ENCODE data around the gene BAHCC1. TPM values are rescaled to one million over a fixed set of nuclear protein-coding genes. Genes with fewer than 3 reads are reported as not detected.

BAHCC1 gene
- polyA plus RNA-seq, 1 donor from 2014 or later: 14.2 TPM

DNA sequence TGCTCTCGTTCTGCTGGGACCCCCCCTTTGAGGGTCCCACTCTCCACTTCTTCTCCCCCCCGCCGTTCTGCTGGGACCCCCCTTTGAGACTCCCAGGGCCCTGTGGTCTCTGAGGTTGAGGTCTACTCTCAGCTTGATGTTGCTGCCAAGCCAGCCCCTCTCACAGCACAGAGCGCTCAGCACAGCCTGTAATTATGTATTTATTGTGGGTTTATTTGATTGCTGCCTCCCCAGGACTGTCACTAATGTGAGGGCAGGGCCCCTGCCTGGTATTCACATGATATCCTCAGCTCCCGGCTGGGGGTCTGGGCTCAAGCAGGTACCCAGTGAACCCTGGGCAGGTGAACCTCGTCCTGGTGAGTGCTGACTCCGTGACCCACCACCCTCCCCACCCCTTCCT lies 81.9 kb downstream of the BAHCC1 start:
- Histone ChIP-seq H3K79me2 (replicated peaks; ENCODE audit: insufficient read depth, low read length) (peaks cover 4% of the 10 kb centered on the region), H3K9me2 (ENCODE audit: insufficient read depth, low read length) (no peaks in the 10 kb centered on the region), H3K27ac (ENCODE audit: low read length) (no peak overlapping the region), H3K4me3 (ENCODE audit: low read length) (no peak overlapping the region), H3K9ac (ENCODE audit: low read length) (no peak overlapping the region), H2AFZ (ENCODE audit: low read depth, low read length) (no peak overlapping the region), H3K27me3 (ENCODE audit: insufficient read depth, low read depth, low read length) (no peaks in the 10 kb centered on the region), H3K36me3 (ENCODE audit: insufficient read depth, low read length) (no peaks in the 10 kb centered on the region), H3K4me2 (ENCODE audit: low read length) (no peak overlapping the region), H3K9me3 (ENCODE audit: low read length) (no peaks in the 10 kb centered on the region), H4K20me1 (ENCODE audit: insufficient read depth) (no peaks in the 10 kb centered on the region), H3F3A (ENCODE audit: insufficient read depth, low read length, poor library complexity, severe bottlenecking) (no peaks in the 10 kb centered on the region)
- TF ChIP-seq EP300 (conservative IDR thresholded peaks at IDR 0.05; ENCODE audit: poor library complexity, severe bottlenecking) (no peak), EZH2 (IDR thresholded peaks at IDR 0.05; ENCODE audit: borderline replicate concordance, insufficient read depth, low read length, poor library complexity, severe bottlenecking) (no peak), REST (IDR thresholded peaks at IDR 0.05; ENCODE audit: borderline replicate concordance) (no peak), POLR2AphosphoS5 (IDR thresholded peaks at IDR 0.05) (no peak), SMC3 (conservative IDR thresholded peaks at IDR 0.05; ENCODE audit: poor library complexity) (no peak), MXI1 (conservative IDR thresholded peaks at IDR 0.05; ENCODE audit: poor library complexity, severe bottlenecking) (no peak), RAD21 (conservative IDR thresholded peaks at IDR 0.05) (no peak), TAF1 (IDR thresholded peaks at IDR 0.05; ENCODE audit: low read depth) (no peak), CTCF (IDR thresholded peaks at IDR 0.05; ENCODE audit: poor library complexity, severe bottlenecking) (no peak)

GRCh38 chr17:81478119-81478518 lies 82.9 kb downstream of the BAHCC1 start:
- Histone ChIP-seq H3K27ac (ENCODE audit: low read length) (no peak overlapping the region), H3K9me2 (ENCODE audit: insufficient read depth, low read length) (no peaks in the 10 kb centered on the region), H3K36me3 (ENCODE audit: insufficient read depth, low read length) (no peaks in the 10 kb centered on the region), H3K9me3 (ENCODE audit: low read length) (no peaks in the 10 kb centered on the region), H2AFZ (ENCODE audit: low read depth, low read length) (no peak overlapping the region), H3K4me3 (ENCODE audit: low read length) (no peak overlapping the region), H3K9ac (ENCODE audit: low read length) (no peak overlapping the region), H3K27me3 (ENCODE audit: insufficient read depth, low read depth, low read length) (no peaks in the 10 kb centered on the region), H4K20me1 (ENCODE audit: insufficient read depth) (no peaks in the 10 kb centered on the region), H3K4me2 (ENCODE audit: low read length) (no peak overlapping the region), H3K79me2 (replicated peaks; ENCODE audit: insufficient read depth, low read length) (peaks cover 4% of the 10 kb centered on the region), H3F3A (ENCODE audit: insufficient read depth, low read length, poor library complexity, severe bottlenecking) (no peaks in the 10 kb centered on the region)
- TF ChIP-seq CTCF (IDR thresholded peaks at IDR 0.05; ENCODE audit: poor library complexity, severe bottlenecking): no peak
- no peak for TF ChIP-seq EZH2 (IDR thresholded peaks at IDR 0.05; ENCODE audit: borderline replicate concordance, insufficient read depth, low read length, poor library complexity, severe bottlenecking)
- no peak for TF ChIP-seq MXI1 (conservative IDR thresholded peaks at IDR 0.05; ENCODE audit: poor library complexity, severe bottlenecking)
- no peak for TF ChIP-seq REST (IDR thresholded peaks at IDR 0.05; ENCODE audit: borderline replicate concordance)
- no peak for TF ChIP-seq RAD21 (conservative IDR thresholded peaks at IDR 0.05)
- no peak for TF ChIP-seq SMC3 (conservative IDR thresholded peaks at IDR 0.05; ENCODE audit: poor library complexity)
- no peak for TF ChIP-seq TAF1 (IDR thresholded peaks at IDR 0.05; ENCODE audit: low read depth)
- no peak for TF ChIP-seq EP300 (conservative IDR thresholded peaks at IDR 0.05; ENCODE audit: poor library complexity, severe bottlenecking)
- no peak for TF ChIP-seq POLR2AphosphoS5 (IDR thresholded peaks at IDR 0.05)
